GM18498 (cell line): ENCODE data around the gene CPSF4.
A peak's percentile ranks its signal among the peaks of the same experiment; 100 is the strongest.
"Not testable (repeated sequence)": the region's sequence is repeated elsewhere in the genome, so short reads cannot be mapped to it uniquely, and the experiment has no call there.

Source experiments
- ATAC-seq: cut with Tn5 transposase; IDR thresholded peaks from one replicate; pipeline ENCODE4 v1.9.1; 2021; ENCODE audit warnings: mild to moderate bottlenecking, moderate library complexity; ENCODE audit not compliant: unreplicated experiment

CPSF4 gene

GRCh38 chr7:99407872-99408378 lies 30.8 kb upstream of the CPSF4 start:
- peak; percentile 7 for ATAC-seq

GRCh38 chr7:99408379-99409191 lies 30.2 kb upstream of the CPSF4 start, which contains the start of the genes BUD31 and PDAP1:
TSS of gene BUD31 (plus strand) at chr7:99408969. CDS start at chr7:99411093, 2,124 bp downstream.
TSS of gene PDAP1 (minus strand) at chr7:99408597. CDS start at chr7:99408548, 49 bp downstream.
- peak; percentile 80 for ATAC-seq

- peak; percentile 8 for ATAC-seq
These were observed 29.6 kb upstream of the CPSF4 start for GRCh38 chr7:99409192-99409572.

GRCh38 chr7:99409806-99410205 lies 28.9 kb upstream of the CPSF4 start:
- ATAC-seq = no peak

GRCh38 chr7:99410635-99411034 lies 28.1 kb upstream of the CPSF4 start:
- no peak for ATAC-seq

- ATAC-seq = not testable (repeated sequence)
These were observed 23.1 kb upstream of the CPSF4 start for GRCh38 chr7:99415513-99416127.

GRCh38 chr7:99418260-99418659 lies 20.5 kb upstream of the CPSF4 start:
- no peak for ATAC-seq

- ATAC-seq = no peak
These were observed 19.3 kb upstream of the CPSF4 start for GRCh38 chr7:99419323-99420021.

- no peak for ATAC-seq
These were observed 18.5 kb upstream of the CPSF4 start for GRCh38 chr7:99420213-99420612.

- no peak for ATAC-seq
These were observed 17.8 kb upstream of the CPSF4 start for GRCh38 chr7:99420986-99421385.

- no peak for ATAC-seq
These were observed 16.6 kb upstream of the CPSF4 start for GRCh38 chr7:99422186-99422585.

GRCh38 chr7:99422625-99423024 lies 16.1 kb upstream of the CPSF4 start:
- ATAC-seq = no peak

GRCh38 chr7:99424932-99425730 lies 13.6 kb upstream of the CPSF4 start:
- no peak for ATAC-seq

- ATAC-seq = no peak
These were observed 9.7 kb upstream of the CPSF4 start for GRCh38 chr7:99428972-99429566.

GRCh38 chr7:99429756-99430155 lies 9.0 kb upstream of the CPSF4 start:
- ATAC-seq = no peak

GRCh38 chr7:99431756-99432540 lies 6.8 kb upstream of the CPSF4 start:
- ATAC-seq = not testable (repeated sequence)

GRCh38 chr7:99433158-99433557 lies 5.6 kb upstream of the CPSF4 start:
- no peak for ATAC-seq

- no peak for ATAC-seq
These were observed 684 bp upstream of the CPSF4 start for GRCh38 chr7:99437946-99438572.

- ATAC-seq = no peak
These were observed 1.5 kb downstream of the CPSF4 start for GRCh38 chr7:99440195-99440594.
